Measurements from ENCODE around the gene ABCF2.

The ABCF2 gene

DNA sequence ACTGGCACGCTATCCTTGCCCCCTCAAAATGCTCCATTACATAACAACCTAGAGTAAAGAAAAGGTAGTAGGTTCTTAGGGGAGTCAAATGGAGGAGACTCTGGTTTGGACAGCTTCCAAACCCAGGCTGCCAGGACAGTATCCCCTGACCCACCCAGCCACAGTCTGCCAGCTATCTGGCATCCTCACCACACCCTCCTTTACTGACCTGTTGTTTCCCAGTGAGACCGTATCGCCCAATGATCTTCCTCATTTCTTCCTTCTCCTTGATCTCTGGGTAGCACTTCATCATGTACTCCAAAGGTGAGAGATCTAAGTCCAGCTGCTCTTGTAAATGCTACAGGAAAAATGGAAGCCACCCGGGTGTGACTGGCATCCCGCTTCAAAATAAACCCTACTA lies 11.6 kb downstream of the ABCF2 start:
- DNase-seq = no peak

DNA sequence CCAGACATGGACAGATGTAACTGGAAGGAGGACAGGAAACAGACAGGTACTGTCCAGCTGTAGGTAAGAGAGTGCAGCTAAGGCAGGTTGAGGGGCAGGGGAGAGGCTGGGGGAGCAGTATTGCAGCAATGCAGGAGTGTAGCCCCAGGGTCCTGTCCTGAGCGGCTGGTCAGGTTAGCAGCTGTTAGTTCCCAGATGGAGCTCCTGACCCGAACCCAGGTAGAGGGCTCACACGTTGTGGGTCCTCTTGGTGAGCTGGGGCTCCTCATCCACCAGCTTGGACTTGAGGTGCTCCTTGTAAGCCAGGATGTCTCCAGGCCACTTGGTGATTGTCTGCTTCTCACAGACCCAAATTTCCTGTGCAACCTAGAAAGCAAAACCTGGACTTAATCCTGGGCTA lies 13.2 kb downstream of the ABCF2 start:
- DNase-seq = no peak

DNA sequence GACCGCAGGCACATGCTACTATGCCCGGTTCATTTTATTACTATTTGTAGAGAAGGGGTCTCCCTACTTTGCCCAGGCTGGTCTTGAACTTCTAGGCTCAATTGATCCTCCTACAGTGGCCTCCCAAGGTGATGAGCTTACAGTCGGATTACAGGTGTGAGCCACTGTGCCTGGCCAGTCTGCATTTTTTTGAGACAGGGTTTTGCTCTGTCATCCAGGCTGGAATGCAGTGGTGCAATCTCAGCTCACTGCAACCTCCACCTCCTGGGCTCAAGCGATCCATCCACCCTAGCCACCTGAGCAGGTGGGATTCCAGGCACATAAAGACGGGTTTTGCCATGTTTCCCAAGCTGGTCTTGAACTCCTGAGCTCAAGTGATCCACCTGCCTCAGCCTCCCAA lies 14.4 kb downstream of the ABCF2 start:
- no peak for DNase-seq

DNA sequence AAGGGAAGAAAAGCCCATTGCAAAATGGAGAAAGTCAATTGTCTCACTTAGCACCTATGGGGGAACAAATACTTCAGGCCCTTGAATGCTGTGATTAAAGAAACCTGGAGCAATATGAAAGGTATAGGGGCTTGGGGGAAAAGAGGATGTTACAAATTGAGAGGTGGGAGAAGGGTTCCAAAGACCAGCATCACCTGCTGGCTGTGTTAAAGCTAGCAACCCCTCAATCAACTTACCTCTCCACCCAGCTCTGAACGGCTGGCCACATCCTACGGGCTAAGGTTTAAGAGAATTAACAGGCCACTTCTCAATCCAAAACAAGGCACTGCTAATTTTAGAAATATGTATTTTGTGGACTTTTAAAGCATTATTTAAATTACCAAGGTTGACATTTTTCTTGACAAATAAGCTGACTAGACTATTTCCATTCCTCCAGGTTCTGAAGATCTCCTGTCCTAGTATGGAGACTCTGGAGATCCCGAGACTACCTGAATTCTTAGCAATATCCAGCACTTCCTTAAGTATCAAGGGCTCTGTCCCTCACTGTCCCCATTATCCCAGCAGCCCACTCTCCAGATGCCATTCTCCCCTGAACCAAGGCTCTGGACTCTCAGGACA lies 15.7 kb downstream of the ABCF2 start:
- DNase-seq = no peak

DNA sequence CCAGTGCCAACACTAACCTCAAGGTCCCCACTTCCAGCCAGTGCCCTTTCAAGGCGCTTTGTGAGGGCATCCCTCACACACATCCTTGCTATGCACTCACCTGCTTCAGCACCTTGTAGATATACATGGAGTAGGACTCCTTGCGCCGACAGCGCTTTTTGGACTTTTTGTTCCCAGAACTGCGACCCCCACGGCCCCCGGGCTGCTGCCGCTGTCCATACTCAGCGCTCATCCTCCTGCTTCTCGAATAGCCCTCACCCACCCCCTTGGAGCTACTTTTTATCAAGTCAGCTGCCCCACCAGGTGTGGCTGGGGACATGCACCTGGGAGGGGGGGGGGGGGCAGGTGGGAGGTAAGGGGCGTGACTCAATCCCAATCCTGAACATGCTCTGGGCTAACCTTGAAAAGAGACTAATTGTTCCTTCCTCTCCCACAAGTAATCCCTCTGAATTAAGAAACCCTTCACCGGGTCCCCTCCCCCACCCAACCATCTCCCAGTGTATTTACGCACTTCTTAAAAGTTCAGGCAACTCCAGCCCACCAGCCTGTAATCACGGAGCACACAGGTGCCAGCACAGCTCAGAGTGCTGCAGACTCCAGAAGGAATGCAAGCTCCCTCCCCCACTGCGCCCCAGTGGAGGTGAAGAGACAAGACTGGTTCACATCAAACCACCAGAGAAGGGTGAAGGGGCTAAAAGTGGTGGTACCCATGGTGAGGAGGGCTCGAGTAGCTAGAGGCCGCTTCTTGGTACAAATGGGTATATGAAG lies 16.7 kb downstream of the ABCF2 start, which contains the start of gene H2BK1:
TSS of gene H2BK1 (minus strand) at position 402 of the 768 bp plus-strand sequence. CDS start at position 232, 170 bp downstream.
- DNase-seq = no peak

DNA sequence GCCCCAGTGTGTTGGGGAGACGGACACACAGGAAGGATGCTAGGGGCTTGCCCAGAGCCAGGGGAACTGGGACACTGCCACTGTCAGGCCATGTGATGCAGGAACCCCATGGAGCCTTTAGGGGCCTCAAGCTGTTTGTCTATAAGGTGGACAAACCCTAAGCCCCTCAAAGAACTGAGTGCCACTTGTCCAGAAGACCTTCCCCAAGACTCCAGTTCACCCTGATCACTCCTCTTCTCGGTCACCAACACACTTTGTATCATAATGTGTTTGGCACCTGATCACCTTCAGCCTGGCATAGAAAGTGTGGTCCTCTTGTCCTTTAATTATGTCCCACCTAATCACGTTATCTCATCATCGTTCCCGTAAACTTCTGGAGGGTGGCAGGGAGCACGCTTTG lies 17.4 kb downstream of the ABCF2 start:
- DNase-seq = no peak

DNA sequence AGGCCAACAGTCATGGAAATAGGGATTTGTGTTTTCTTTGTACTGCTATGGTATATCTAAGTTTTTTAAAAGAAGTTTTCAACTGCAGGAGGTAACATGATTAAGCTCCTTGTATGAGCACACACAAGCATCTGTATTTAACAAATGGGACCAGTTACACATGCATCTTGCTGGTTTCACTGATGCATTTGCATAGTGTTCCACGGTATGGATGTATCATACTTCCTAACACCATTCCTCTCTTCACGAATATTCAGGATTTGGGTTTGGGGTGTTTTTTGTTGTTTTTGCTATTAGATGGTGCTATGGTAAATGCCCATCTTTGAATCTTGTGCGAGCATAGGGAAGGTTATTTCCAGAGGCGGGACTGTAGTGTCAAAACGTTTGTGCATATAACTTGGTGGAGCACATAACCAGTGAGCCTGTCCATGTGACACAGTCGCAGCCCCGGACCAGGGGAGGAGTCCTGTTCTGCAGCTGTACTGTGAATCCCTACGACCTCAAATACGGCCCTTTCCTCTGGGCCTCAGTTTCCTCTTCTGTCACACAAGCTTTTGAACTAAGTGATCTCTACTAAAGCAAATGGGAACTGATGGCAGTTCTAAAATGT lies 18.6 kb downstream of the ABCF2 start:
- DNase-seq = no peak

DNA sequence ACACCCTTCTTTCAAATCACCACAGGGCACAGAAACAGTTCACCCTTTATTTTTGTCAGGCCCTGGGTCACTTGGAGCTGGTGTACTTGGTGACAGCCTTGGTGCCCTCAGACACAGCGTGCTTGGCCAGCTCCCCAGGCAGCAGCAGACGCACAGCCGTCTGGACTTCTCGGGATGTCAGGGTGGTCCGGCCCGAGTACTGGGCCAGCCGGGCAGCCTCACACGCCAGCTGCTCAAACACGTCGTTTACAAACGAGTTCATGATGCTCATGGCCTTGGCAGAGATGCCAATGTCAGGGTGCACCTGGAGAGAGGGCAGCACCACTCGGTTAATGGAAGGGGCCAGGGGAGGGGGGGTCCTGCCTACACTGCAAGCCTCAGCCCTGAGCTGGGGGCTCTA lies 19.2 kb downstream of the ABCF2 start:
- DNase-seq = no peak

DNA sequence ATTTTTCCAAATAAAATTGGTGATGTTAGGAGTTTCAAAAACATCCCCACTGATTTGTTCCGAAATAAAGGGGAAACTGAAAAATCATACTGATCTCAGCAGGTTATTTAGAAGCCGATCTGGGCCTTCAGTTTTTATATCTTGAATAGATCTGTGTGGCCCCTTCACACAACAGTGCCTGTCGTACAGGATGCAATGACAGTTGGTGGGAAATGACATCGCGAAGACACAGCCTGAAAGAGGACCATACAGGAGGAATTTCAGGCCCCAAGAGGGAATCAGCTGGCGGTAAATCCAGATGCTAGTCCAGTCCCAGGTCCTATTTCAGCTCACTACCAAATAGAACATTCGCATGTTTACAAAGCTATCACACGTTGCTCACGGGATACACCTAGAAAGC lies 19.7 kb downstream of the ABCF2 start:
- DNase-seq = no peak

DNA sequence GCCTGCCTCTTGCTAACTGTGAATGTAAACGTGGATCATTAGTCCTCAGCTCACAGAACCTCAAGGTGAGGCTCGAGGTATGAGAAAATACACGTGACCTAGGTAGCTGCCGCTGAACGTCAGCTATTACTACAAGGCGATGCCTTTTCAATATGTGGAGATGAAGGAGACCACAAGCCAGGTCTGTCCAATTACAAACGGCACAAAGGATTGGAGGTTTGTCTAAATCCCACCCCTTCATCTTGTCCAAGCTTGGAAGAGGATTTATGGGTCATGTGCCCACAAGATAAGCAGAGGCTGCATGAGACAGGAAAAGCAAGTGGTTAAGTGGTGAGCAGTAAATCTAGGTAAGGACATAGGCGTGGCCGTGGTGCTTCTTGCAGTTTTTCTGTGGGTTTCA lies 20.1 kb downstream of the ABCF2 start:
- DNase-seq = no peak

DNA sequence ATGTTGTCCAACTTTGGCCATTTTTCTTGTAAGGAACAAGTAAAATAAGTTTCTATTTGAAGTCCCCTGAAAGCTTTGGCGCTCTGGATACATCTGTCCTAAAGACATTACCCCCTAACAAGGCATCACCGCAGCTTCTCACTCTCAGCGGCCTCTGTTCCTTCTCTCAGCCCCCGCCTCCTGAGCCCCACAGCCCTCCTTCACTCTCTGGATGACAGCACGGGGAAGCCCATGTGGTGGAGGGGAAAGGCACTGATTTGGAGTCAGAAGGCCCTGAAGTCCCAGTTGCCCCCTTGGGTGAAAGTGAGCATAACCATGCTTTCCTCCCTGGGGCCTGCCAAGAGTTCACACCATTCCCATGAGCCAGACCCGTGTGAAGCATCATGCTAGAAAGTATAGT lies 21.3 kb downstream of the ABCF2 start:
- DNase-seq = no peak

DNA sequence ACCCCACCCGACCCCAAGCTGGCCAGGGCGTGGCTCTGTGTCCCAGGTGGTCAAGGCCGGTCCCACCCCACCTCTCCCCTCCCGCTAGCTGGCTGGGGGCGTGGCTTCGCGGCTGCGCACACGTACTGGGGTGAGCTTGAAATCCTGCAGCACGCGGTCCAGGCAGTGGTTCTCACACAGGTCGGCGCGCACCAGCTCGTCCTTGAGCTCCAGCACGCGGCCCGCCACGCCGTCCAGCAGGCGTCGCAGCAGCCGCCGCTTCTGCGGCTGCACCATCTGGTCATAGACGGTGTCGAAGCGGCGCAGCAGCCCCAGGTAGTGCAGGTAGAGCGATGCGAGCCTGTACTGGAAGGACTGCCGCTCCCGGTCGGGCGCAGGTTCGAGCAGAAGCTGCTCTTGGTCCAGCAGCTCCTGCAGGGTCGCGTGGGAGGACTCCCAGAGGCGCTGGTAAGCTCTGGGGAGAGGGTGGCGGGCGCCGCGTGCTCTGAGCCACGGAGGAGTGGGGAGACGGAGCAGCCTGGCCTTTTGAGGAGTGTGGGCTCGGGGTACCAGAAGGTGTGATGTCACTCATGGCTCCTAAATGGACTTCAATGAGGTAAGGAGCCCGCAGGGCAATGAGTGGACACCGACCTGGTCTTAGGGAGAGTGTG lies 22.5 kb downstream of the ABCF2 start:
- no peak for DNase-seq

DNA sequence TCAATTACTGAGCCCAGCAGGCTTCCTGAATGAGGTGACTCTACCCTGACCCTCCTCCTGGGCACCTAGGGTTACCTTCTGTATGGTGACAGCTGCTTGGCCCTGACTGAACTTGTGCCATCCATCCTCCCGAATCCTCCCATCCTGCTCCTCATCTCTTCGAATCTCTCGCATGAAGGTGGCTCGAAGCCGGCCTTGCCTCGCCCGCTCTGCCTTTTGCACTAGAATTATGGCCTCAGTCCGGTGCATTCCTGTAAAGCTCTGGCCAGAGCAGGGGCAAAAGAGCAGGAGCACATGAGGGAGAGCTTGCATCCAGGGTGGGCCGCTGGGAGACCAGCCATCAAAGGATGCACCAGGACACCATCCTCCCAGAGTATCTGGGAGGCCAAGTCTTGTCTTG lies 24.2 kb downstream of the ABCF2 start:
- no peak for DNase-seq

DNA sequence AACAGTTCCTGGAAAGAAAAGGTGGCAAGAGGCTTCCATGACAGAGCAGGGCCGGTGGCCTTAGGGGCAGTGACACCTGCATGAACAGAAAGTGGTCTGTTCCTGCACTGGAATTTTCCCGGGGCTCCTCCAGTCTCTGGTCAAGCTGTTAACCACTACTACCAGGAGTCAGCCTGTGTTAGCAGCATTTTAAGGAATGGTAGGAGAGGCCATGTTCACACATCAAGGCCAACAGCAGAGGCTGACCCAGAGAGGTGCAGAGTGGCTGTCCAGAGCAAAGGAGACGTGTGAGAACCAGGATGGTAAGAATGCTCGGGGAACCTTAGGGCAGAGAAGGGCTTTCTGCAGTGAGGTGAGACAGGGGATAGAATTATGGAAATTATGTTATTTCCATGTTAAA lies 25.3 kb downstream of the ABCF2 start:
- no peak for DNase-seq

DNA sequence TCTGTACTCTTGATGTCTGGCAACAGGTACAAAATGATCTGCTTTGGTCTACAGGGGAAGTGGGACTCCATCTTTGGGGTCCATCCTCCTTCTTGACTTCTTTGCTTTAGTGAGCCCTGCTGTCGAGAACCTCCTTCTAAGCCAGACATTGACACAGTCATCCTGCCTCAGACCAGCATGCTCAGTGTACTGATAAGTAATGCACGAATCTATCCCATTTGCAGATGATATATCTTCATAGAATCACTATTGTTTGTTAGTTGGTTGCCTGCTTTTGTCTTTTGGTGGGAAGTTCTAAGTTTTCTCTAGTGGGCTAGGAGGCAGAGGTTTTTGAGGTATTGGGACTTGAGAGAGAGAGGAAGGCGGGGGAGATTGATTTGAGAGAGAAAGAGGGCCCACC lies 25.7 kb downstream of the ABCF2 start:
- DNase-seq = no peak

DNA sequence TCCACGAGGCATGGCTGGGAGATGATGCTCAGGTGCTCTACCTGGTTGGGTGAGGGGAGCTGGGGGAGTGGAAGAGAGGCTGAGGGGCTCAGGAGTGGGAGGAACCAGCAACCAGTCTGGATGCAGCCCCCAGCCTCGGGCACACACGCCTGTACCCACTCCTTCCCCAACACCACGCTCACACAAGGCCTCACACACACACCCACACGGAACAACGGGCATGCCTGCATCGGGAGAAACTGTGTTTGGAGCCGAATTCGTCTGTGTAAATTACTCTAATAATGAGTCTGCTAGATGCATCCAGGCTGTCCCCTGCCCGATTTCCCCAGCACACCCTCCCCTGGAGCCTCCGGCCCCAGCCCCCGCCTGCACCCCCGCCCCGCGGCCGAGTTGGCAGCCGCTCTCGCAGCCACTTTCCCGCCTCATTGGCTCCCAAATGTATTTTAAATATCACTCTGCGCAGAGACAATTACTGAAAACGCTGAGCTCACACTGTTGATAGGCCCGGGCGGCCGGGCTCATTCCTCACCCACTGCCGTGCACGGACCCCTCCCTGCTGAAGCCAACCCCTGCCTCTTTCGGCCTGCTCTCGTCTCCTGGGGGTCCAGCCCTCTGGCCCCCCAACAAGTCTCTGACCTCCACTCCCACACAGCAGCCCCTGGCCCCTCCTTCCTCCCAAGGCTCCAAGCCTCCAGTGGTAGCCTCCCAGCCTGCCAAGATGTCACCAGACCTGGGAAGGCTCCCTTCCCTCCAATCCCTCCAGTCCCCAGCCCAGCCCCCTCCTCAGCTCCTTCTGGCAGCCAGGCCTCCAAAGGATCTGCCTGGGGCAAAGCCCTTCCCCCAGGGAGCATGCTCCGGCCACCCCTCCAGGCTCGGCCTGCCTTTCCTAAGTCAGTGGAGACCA lies 27.8 kb downstream of the ABCF2 start:
- DNase-seq = no peak

DNA sequence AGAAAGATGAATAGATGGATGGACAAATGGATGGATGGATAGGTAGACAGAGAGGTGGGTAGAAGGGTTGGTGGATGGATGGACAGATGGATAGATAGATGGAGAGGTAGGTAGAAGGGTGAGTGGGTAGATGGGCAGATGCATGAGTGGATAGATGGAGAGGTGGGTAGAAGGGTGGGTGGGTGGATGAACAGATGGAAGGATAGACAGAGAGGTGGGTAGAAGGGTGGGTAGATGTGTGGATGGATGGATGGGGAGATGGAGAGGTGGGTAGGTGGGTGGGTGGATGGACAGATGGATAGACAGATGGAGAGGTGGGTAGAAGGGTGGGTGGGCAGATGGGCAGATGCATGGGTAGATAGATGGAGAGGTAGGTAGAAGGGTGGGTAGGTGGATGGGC lies 29.1 kb downstream of the ABCF2 start:
- no peak for DNase-seq

DNA sequence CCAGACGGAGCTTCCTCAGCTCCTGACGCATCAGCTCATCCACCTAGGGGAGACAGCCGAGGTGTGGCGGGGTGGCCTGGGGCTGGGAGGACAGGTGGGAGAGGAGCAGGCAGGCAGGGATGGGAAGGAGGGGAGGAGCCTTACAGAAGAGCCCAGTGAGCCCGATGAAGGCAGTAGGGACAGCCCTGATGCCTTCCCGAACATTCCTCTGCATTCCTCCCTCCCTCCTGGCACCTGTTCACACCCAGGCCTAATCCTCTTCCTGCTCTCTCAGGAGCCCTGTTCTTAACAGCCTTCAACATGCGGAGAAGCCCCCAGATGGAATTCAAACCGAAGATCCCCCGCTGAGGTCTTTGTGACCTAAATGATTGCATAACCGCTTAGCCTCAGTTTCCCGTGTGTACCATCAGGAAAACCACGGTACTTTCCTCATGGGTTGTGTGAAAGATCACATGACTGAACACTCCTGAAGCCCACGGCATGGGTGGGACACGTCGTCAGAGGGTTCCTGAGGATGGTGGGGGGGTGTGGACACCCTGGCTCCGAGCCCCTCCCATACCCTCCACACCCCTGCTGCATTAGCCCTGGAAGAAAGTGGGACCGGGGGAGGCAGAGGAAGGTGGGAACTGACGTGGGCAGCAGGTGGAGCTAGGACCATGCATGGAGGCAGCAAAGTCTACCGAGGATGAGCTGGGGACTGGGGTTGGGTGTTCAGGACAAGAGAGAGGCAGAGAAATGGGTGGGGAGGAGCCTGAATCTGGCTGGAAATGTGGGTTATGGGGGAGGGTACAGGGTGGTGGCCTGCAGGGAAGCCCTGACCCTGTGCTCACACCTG lies 31.2 kb downstream of the ABCF2 start:
- DNase-seq = no peak

DNA sequence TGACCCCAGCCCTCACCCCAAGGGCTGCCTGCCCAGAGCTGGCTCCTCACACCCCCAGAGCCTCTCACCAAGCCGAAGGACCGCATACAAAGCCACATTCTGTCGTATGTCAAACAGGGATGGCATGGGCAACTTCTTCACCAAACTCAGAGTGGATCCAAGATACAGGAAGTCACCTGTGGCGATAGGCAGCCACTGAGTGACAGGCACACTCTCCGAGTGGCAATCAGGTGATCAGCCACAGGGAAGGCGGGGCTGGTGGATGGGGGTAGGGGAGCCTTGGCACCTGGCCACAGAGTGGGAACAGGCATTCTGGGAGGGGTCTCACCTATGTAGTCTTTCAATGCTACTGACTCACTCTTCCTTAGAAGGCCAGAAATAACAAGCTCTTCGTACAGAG lies 32.8 kb downstream of the ABCF2 start:
- DNase-seq = no peak

DNA sequence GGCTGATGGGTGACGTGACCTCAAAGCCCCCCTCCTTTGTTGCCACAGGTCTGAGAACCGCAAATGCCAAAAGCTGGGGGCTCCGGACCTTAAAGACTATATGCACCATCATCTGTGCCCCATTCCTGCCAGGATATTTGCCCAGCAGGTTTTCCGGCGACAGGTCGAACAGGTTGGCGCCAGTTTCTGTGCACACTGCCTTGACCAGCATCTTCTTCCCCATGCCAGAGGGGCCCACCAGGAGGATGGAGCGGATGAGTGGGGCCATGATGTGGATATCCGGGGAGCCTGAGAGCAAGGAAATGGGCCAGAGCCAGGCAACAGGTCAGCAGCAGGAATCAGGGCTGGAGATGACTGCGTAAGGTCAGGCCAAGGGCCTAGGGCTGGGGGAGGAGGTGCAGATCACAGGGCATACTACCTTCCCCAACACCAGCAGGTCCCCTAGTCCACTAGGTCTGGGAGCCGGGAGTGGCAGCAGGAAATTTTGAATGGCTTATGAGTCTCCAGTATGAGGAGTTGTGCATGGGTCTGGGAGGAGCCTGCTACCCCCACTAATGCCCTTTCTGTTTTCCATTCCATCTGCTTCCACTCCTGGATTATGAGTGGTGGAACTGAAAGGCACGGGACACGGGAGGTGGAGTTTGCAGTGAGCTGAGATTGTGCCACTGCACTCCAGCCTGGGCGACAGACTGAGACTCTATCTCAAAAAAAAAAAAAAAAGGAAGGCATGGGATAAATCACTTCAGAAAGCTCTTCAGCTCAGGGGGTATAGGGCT lies 33.6 kb downstream of the ABCF2 start:
- no peak for DNase-seq

DNA sequence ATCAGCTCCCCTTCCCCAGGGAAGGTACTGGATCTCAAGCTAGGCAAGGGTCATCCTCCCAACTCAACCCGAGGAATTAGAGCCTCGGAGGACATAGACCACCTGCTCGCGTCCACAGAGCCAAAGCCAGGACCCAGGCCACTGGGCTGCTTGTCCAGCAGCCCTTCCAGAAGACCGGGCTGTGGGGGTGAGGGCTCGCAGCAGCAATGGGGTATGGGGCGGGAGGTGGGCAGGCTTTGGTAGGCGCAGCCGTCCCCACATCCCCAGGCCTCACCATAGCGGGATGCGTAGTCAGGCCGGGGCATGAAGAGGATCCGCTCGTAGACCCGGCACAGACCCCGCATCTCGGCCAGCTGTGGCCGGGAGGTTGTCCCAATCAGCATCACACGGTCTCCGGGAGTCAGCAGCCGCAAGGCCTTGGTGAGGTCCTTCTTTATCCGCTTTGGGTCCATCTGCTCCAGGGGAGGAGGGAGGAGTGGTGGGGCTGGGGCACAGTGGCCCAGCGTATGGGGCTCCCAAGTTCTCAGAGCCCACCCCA lies 34.9 kb downstream of the ABCF2 start:
- no peak for DNase-seq

Data from effector CD8-positive, alpha-beta T cell (primary cell).